Stomach (tissue), 9 donors: ENCODE data around the gene PTPN14. TPM values are rescaled to one million over a fixed set of nuclear protein-coding genes. Genes with fewer than 3 reads are reported as not detected.

Source experiments
- DNase-seq, 2 donors: peaks; one replicate each; pipeline versions ENCODE4 v3.0.0 to v3.0.0-alpha.2; 2013 to 2019
- H3K27ac ChIP-seq, 5 donors: fragments of 200-600 bp in 4 of 5; sonication (generic) in 4 of 5; one replicate each; pipeline ENCODE4 v1.5.1; 2013 to 2019; ENCODE audit warnings: mild to moderate bottlenecking in 1 of 5, moderate library complexity in 1 of 5
- H3K27me3 ChIP-seq, 3 donors: fragments of 200-600 bp; sonication (generic); one replicate each; pipeline ENCODE4 v1.5.1; 2017 to 2019; ENCODE audit warnings: mixed run types in 1 of 3
- H3K36me3 ChIP-seq, 4 donors: fragments of 200-600 bp; sonication (generic); 1 replicate in 3 of 4; 2 replicates in 1 of 4; pipeline ENCODE4 v1.5.1; 2016 to 2019
- H3K4me1 ChIP-seq, 4 donors: fragments of 200-600 bp; sonication (generic); one replicate each; pipeline ENCODE4 v1.5.1; 2016 to 2019
- H3K4me3 ChIP-seq, 4 donors: fragments of 200-600 bp; sonication (generic) in 3 of 4; one replicate each; pipeline ENCODE4 v1.5.1; 2016 to 2019; ENCODE audit warnings: mild to moderate bottlenecking in 1 of 4
- H3K9me3 ChIP-seq, 4 donors: fragments of 200-600 bp; sonication (generic); one replicate each; pipeline ENCODE4 v1.5.1; 2016 to 2019
- CTCF ChIP-seq, 7 experiments: fragments of 450-650 bp in 4 of 7; fragments of 200-600 bp in 3 of 7; sonication (generic) in 3 of 7; IDR thresholded peaks; one replicate each; pipeline ENCODE4 v1.5.1; 2016 to 2019; ENCODE audit warnings: antibody characterized with exemption in 7 of 7, control low read depth in 2 of 7, mild to moderate bottlenecking in 1 of 7
- EP300 ChIP-seq: sonication (generic); formaldehyde crosslinking; IDR thresholded peaks from one replicate; pipeline ENCODE4 v1.6.1; 2017; ENCODE audit warnings: antibody characterized with exemption
- POLR2A ChIP-seq, 4 donors: fragments of 450-650 bp; IDR thresholded peaks; one replicate each; pipeline ENCODE4 v1.6.1; 2016; ENCODE audit warnings: antibody characterized with exemption in 4 of 4, control low read depth in 2 of 4, mild to moderate bottlenecking in 1 of 4, moderate library complexity in 1 of 4
- POLR2AphosphoS5 ChIP-seq, 3 donors: sonication (generic); formaldehyde crosslinking; IDR thresholded peaks; one replicate each; pipeline ENCODE4 v1.6.1; 2016; ENCODE audit warnings: antibody characterized with exemption in 3 of 3
- WGBS, 5 donors: extraction: QIAGEN DNeasy Blood & Tissue Kit in 3 of 5; methylation state at CpG; one replicate each; pipeline versions ENCODE4 v1.1.5 to v1.1.7; 2013 to 2018; 5-methylcytosine and 5-hydroxymethylcytosine counted together
- intact Hi-C: fragments of 100-400 bp; cut with DNase I; formaldehyde crosslinking; loops from one replicate; pipeline ENCODE4 v1.15.1; 2023; ENCODE audit warnings: low total_unique reads
- polyA plus RNA-seq, 3 donors: library from polyadenylated mRNA; stranded (reverse); fragments of 200-250 nt; gene quantifications; one replicate each; pipeline ENCODE4 v1.2.3, GENCODE V29; 2013
- total RNA-seq, 5 donors: library from RNA; depleted of rRNA; stranded (reverse); fragments of >200 nt; gene quantifications; one replicate each; pipeline versions ENCODE4 v1.1.0 to v1.2.3, GENCODE V29; 2014 to 2016
- donor health status: healthy with polysubstance abuse.
- donor health status: Bipolar disorder and iron deficiency.
- donor health status: healthy.

The PTPN14 gene
- total and polyA plus RNA-seq, 8 donors: 1.7 to 44.6 (median 9.8) TPM

- Histone ChIP-seq H3K4me1 (peaks cover 0 to 4% (median 0%) of the 10 kb centered on the region in 4 donors), H3K36me3 (no peaks in the 10 kb centered on the region), H3K9me3 (no peaks in the 10 kb centered on the region), H3K27me3 (peaks cover 0 to 9% (median 0%) of the 10 kb centered on the region in 3 donors), H3K27ac (no peak overlapping the region), H3K4me3 (no peak overlapping the region)
- intact Hi-C loops: no loop called here
- DNase-seq: no peak
- WGBS, 5 donors: 77 to 87% (median 82%) methylated on average over 1 of the region's 1 CpG
- TF ChIP-seq EP300 (no peak), CTCF (IDR thresholded peaks at IDR 0.05) (no peak), POLR2AphosphoS5 (IDR thresholded peaks at IDR 0.05) (no peak), POLR2A (IDR thresholded peaks at IDR 0.05) (no peak)
These were observed 13.9 kb upstream of the PTPN14 start for GRCh38 chr1:214565310-214565709.

- Histone ChIP-seq H3K4me1 (peaks cover 0 to 4% (median 0%) of the 10 kb centered on the region in 4 donors), H3K27me3 (peaks cover 0 to 9% (median 0%) of the 10 kb centered on the region in 3 donors), H3K36me3 (no peaks in the 10 kb centered on the region), H3K27ac (no peak overlapping the region), H3K4me3 (no peak overlapping the region), H3K9me3 (no peaks in the 10 kb centered on the region)
- DNase-seq: no peak
- intact Hi-C loops: no loop called here
- TF ChIP-seq POLR2A (IDR thresholded peaks at IDR 0.05) (no peak), CTCF (IDR thresholded peaks at IDR 0.05) (no peak), EP300 (no peak), POLR2AphosphoS5 (IDR thresholded peaks at IDR 0.05) (no peak)
These were observed 12.5 kb upstream of the PTPN14 start for GRCh38 chr1:214563881-214564280.

- no peak for DNase-seq
- intact Hi-C loops: no loop called here
- Histone ChIP-seq H3K36me3 (no peaks in the 10 kb centered on the region), H3K4me1 (peaks cover 0 to under 1% (median 0%) of the 10 kb centered on the region in 4 donors), H3K27ac (no peak overlapping the region), H3K27me3 (peaks cover 0 to 13% (median 0%) of the 10 kb centered on the region in 3 donors), H3K9me3 (no peaks in the 10 kb centered on the region), H3K4me3 (no peak overlapping the region)
- 63 to 72% (median 69%) methylated on average over 8 of the region's 8 CpGs for WGBS, 5 donors
- TF ChIP-seq POLR2A (IDR thresholded peaks at IDR 0.05) (no peak), POLR2AphosphoS5 (IDR thresholded peaks at IDR 0.05) (no peak), EP300 (no peak), CTCF (IDR thresholded peaks at IDR 0.05) (no peak)
These were observed 6.7 kb upstream of the PTPN14 start for GRCh38 chr1:214557952-214558735.

DNA sequence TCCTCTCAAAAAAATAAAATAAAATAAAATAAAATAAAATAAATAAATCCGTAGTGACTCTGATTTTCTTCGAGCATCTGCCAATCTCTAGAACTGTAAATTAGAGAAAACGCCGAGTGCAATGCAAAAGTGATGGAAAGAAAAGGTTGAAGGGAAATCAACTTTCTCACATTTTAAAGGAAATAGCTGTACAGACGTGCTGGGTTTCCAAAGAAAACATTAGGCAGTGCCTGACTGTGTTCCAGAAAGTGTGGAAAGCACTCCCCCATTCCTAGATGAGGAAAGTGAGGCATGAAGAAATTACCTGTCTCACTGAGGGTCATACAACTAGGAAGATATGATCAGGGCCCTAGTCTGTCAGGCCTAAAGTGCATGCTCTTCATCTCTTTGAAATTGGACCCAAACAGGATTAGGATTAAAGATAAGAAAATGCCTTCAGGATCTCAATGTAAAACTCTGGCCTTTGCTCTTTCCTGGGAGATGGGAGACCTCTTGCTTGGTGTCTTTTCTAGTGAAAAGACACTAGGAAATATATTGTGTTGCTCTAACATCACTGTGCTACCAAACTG lies 1.8 kb upstream of the PTPN14 start:
- DNase-seq: no peak
- peaks cover 18 to 31% (median 29%) of the 10 kb centered on the region in 4 donors for H3K4me1 ChIP-seq
- H3K4me3 ChIP-seq: no peak overlapping the region
- no peaks in the 10 kb centered on the region for H3K9me3 ChIP-seq
- H3K27ac ChIP-seq: peak overlapping the region in 4 of 5 donors; percentile 94 to 99 (median 96)
- TF ChIP-seq POLR2AphosphoS5 (IDR thresholded peaks at IDR 0.05) (no peak), CTCF (IDR thresholded peaks at IDR 0.05) (no peak), POLR2A (IDR thresholded peaks at IDR 0.05) (no peak), EP300 (no peak)
- intact Hi-C loops: no loop called here
- H3K36me3 ChIP-seq: no peaks in the 10 kb centered on the region
- H3K27me3 ChIP-seq: peaks cover 0 to 28% (median 0%) of the 10 kb centered on the region in 3 donors
- WGBS, 5 donors: 83 to 92% (median 87%) methylated on average over 5 of the region's 5 CpGs
